Stomach (tissue), 4 donors: Measurements from ENCODE around the gene RPS27A.

Source experiments
- POLR2A ChIP-seq, 4 donors: fragments of 450-650 bp; IDR thresholded peaks; one replicate each; pipeline ENCODE4 v1.6.1; 2016; ENCODE audit warnings: antibody characterized with exemption in 4 of 4, control low read depth in 2 of 4, mild to moderate bottlenecking in 1 of 4, moderate library complexity in 1 of 4
- TF ChIP-seq, protein P1 (sequence below), 7 experiments: fragments of 450-650 bp in 4 of 7; fragments of 200-600 bp in 3 of 7; sonication (generic) in 3 of 7; IDR thresholded peaks; one replicate each; pipeline ENCODE4 v1.5.1; 2016 to 2019; ENCODE audit warnings: antibody characterized with exemption in 7 of 7, control low read depth in 2 of 7, mild to moderate bottlenecking in 1 of 7

DNA sequence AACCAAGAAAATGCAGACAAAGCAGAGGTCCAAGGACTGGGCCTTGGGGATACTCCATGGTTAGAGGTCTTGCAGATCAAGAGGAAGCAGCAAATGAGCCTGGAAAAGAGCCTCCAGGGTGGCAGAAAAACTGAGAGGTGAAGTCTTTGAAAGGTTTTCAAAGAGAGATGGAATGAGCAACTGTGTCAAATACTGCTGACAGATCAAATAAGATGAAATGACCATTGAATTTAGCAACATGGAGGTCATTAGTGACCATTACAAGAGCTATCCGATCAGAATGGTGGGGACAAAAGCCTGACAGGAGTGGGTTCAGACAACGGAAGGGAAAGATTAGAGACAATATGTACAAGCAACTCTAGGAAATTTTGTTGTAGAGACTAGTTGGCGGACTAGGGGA, 1.9 kb upstream of the RPS27A start:
- TF ChIP-seq, protein P1, sequence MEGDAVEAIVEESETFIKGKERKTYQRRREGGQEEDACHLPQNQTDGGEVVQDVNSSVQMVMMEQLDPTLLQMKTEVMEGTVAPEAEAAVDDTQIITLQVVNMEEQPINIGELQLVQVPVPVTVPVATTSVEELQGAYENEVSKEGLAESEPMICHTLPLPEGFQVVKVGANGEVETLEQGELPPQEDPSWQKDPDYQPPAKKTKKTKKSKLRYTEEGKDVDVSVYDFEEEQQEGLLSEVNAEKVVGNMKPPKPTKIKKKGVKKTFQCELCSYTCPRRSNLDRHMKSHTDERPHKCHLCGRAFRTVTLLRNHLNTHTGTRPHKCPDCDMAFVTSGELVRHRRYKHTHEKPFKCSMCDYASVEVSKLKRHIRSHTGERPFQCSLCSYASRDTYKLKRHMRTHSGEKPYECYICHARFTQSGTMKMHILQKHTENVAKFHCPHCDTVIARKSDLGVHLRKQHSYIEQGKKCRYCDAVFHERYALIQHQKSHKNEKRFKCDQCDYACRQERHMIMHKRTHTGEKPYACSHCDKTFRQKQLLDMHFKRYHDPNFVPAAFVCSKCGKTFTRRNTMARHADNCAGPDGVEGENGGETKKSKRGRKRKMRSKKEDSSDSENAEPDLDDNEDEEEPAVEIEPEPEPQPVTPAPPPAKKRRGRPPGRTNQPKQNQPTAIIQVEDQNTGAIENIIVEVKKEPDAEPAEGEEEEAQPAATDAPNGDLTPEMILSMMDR (IDR thresholded peaks at IDR 0.05) = no peak
- no peak for TF ChIP-seq POLR2A (IDR thresholded peaks at IDR 0.05)
